Astrocyte (in vitro differentiated cells and primary cell): ENCODE data around the gene TEDC1. TPM values are rescaled to one million over a fixed set of nuclear protein-coding genes. Genes with fewer than 3 reads are reported as not detected.

ENCODE experiments used
- DNase-seq: peaks from one replicate; pipeline ENCODE4 v3.0.0-alpha.2; 2010; ENCODE audit warnings: low read depth
- FAIRE-seq: peaks from 2 replicates; lab custom pipeline; 2011; peaks lifted over from hg19 to GRCh38; lab: Jason Lieb, UNC
- H2AFZ ChIP-seq: 2 replicates; pipeline ENCODE4 v1.6.0; 2012; ENCODE audit warnings: low read depth, low read length, inconsistent platforms
- H3K27ac ChIP-seq: 2 replicates; pipeline ENCODE4 v1.5.1; 2011; ENCODE audit warnings: low read depth, low read length, inconsistent platforms
- H3K27me3 ChIP-seq: 2 replicates; pipeline ENCODE4 v1.6.0; 2011; ENCODE audit warnings: low read length, inconsistent platforms; ENCODE audit not compliant: insufficient read depth
- H3K36me3 ChIP-seq: 2 replicates; pipeline ENCODE4 v1.5.1; 2011; ENCODE audit warnings: low read length, inconsistent platforms; ENCODE audit not compliant: insufficient read depth
- H3K4me1 ChIP-seq: 2 replicates; pipeline ENCODE4 v1.5.1; 2011; ENCODE audit warnings: low read length, inconsistent platforms; ENCODE audit not compliant: insufficient read depth
- H3K4me2 ChIP-seq: 2 replicates; pipeline ENCODE4 v1.6.0; 2012; ENCODE audit warnings: low read length, inconsistent platforms
- H3K4me3 ChIP-seq: 2 replicates; pipeline ENCODE4 v1.5.1; 2011; ENCODE audit warnings: low read depth, mild to moderate bottlenecking, low read length, inconsistent platforms; ENCODE audit not compliant: insufficient read depth
- H3K79me2 ChIP-seq: 2 replicates; pipeline ENCODE4 v1.6.0; 2012; ENCODE audit warnings: mild to moderate bottlenecking, low read length, inconsistent platforms; ENCODE audit not compliant: insufficient read depth
- H3K9ac ChIP-seq: 2 replicates; pipeline ENCODE4 v1.6.0; 2012; ENCODE audit warnings: mild to moderate bottlenecking, low read length, inconsistent platforms
- H3K9me3 ChIP-seq: 2 replicates; pipeline ENCODE4 v1.5.1; 2012; ENCODE audit warnings: low read depth, mild to moderate bottlenecking, low read length, inconsistent platforms; ENCODE audit not compliant: insufficient read depth
- H4K20me1 ChIP-seq: 2 replicates; pipeline ENCODE4 v1.6.0; 2012; ENCODE audit warnings: low read length, inconsistent platforms; ENCODE audit not compliant: insufficient read depth
- H3K27ac Mint-ChIP-seq: one replicate; pipeline ENCODE4 v1.8.0; 2021; ENCODE audit warnings: mild to moderate bottlenecking, mixed read lengths; ENCODE audit not compliant: unreplicated experiment
- H3K27me3 Mint-ChIP-seq: one replicate; pipeline ENCODE4 v1.8.0; 2021; ENCODE audit warnings: low read depth, mixed read lengths; ENCODE audit not compliant: unreplicated experiment
- H3K36me3 Mint-ChIP-seq: one replicate; pipeline ENCODE4 v1.8.0; 2021; ENCODE audit warnings: low read depth, mixed read lengths; ENCODE audit not compliant: unreplicated experiment
- H3K4me1 Mint-ChIP-seq: one replicate; pipeline ENCODE4 v1.8.0; 2021; ENCODE audit warnings: low read depth, mixed read lengths; ENCODE audit not compliant: unreplicated experiment
- H3K4me3 Mint-ChIP-seq: one replicate; pipeline ENCODE4 v1.8.0; 2021; ENCODE audit warnings: mild to moderate bottlenecking, moderate library complexity, mixed read lengths; ENCODE audit not compliant: unreplicated experiment
- H3K9me3 Mint-ChIP-seq: one replicate; pipeline ENCODE4 v1.8.0; 2021; ENCODE audit warnings: mild to moderate bottlenecking, mixed read lengths; ENCODE audit not compliant: unreplicated experiment
- CTCF ChIP-seq: IDR thresholded peaks from 2 replicates; pipeline ENCODE4 v1.5.1; 2011; ENCODE audit warnings: low read depth, mild to moderate bottlenecking, inconsistent platforms, low read length, moderate library complexity; ENCODE audit not compliant: insufficient read depth
- EZH2 ChIP-seq: IDR thresholded peaks from 2 replicates; pipeline ENCODE4 v1.6.1; 2012; ENCODE audit warnings: mild to moderate bottlenecking, low read length, inconsistent platforms; ENCODE audit not compliant: insufficient read depth
- total RNA-seq: library from RNA; stranded (reverse); gene quantifications from 2 replicates; pipeline ENCODE4 v1.2.1, GENCODE V29; 2021

Gene TEDC1
- total RNA-seq, 1 donor from 2014 or later, result 5.5 TPM

GRCh38 chr14:105449276-105450122 is 41.5 kb upstream of the TEDC1 start:
- Mint-ChIP-seq H3K4me3 (no peak overlapping the region), H3K9me3 (no peaks in the 10 kb centered on the region), H3K4me1 (no peaks in the 10 kb centered on the region), H3K27ac (no peak overlapping the region), H3K27me3 (no peaks in the 10 kb centered on the region), H3K36me3 (no peaks in the 10 kb centered on the region)
- Histone ChIP-seq H3K9ac (no peak overlapping the region), H3K27me3 (no peaks in the 10 kb centered on the region), H3K27ac (no peak overlapping the region), H3K4me3 (no peak overlapping the region), H3K4me1 (no peaks in the 10 kb centered on the region), H2AFZ (no peak overlapping the region), H3K79me2 (peaks cover 37% of the 10 kb centered on the region), H3K36me3 (no peaks in the 10 kb centered on the region), H3K4me2 (no peak overlapping the region), H4K20me1 (peaks cover 51% of the 10 kb centered on the region), H3K9me3 (no peaks in the 10 kb centered on the region)
- no peak for DNase-seq
- FAIRE-seq, result no peak
- TF ChIP-seq CTCF (no peak), EZH2 (no peak)

- no peak overlapping the region for H2AFZ ChIP-seq
- H4K20me1 ChIP-seq, result peaks cover 48% of the 10 kb centered on the region
- no peak overlapping the region for H3K4me2 ChIP-seq
- H3K27ac ChIP-seq, result no peak overlapping the region
- DNase-seq, result no peak
- no peak for TF ChIP-seq CTCF
- H3K4me3 ChIP-seq, result no peak overlapping the region
- H3K9me3 Mint-ChIP-seq, result no peaks in the 10 kb centered on the region
- H3K27me3 ChIP-seq, result no peaks in the 10 kb centered on the region
- H3K9ac ChIP-seq, result no peak overlapping the region
- no peak overlapping the region for H3K27ac Mint-ChIP-seq
- H3K9me3 ChIP-seq, result no peaks in the 10 kb centered on the region
- no peaks in the 10 kb centered on the region for H3K36me3 Mint-ChIP-seq
- no peaks in the 10 kb centered on the region for H3K36me3 ChIP-seq
- H3K4me1 Mint-ChIP-seq, result no peaks in the 10 kb centered on the region
- no peaks in the 10 kb centered on the region for H3K27me3 Mint-ChIP-seq
- H3K79me2 ChIP-seq, result peaks cover 37% of the 10 kb centered on the region
- H3K4me1 ChIP-seq, result no peaks in the 10 kb centered on the region
- FAIRE-seq, result no peak
- no peak overlapping the region for H3K4me3 Mint-ChIP-seq
Observed at GRCh38 chr14:105450123-105450505, 40.9 kb upstream of the TEDC1 start.
